HG03175 (cell line): ENCODE data around the gene C16orf92.
"Not testable (repeated sequence)": the region's sequence is repeated elsewhere in the genome, so short reads cannot be mapped to it uniquely, and the experiment has no call there.

Experiments
- ATAC-seq: cut with Tn5 transposase; IDR thresholded peaks from one replicate; pipeline ENCODE4 v1.9.1; 2021; ENCODE audit warnings: mild to moderate bottlenecking, moderate library complexity; ENCODE audit not compliant: unreplicated experiment

The C16orf92 gene

DNA sequence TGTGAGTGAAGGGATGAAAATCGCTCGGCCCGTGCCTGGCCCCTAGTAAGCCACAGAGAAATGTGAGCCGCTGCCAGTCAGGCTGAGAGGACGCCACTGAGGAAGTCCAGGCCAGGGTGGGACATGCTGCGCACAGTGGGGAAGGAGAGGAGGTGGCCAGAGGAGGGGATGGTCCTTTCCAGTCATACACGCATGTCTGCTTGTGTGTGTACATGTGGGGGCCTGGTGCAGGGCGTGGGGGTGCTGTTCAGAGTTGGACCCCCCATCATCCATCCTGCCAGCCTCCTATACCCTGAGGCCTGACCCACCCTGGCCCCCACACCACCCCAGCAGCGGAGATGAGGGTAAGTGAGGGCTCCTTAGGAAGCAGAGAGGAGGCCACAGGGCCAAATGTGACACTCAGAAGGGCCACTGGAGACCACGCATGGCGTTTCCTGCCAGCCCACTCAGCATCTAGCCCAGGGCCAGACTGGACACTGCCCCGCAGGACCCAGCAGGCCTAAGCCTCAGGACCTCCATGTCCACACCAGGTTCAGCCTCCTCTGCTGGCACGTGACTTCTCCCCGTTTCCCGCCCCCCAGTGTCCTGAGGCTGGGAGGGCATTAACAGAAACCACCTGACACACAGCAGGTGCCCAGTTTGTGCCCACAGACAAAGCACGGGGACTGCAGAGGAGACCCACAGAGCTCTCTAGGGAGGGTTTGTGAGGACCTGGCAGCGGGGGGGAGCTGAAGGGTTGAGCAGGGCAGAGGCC, 19.2 kb upstream of the C16orf92 start:
- ATAC-seq = no peak

DNA sequence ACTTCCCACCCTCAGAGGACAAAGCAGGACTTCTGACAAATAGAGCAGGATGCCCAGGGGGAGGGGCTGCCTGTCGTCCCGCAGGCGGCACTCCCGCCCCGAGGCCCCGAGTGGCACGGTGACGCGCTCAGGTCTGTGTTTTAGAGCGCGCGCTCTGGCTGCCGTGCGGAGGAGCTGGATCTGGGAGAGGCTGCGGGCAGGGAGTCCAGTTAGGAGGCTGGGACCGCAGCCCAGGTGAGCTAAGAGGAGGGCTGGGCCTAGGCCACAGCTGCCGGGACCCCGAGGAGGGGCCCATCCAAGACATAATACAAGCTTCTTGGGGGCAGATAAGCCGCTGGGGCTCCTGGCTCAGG, 18.6 kb upstream of the C16orf92 start:
- no peak for ATAC-seq

DNA sequence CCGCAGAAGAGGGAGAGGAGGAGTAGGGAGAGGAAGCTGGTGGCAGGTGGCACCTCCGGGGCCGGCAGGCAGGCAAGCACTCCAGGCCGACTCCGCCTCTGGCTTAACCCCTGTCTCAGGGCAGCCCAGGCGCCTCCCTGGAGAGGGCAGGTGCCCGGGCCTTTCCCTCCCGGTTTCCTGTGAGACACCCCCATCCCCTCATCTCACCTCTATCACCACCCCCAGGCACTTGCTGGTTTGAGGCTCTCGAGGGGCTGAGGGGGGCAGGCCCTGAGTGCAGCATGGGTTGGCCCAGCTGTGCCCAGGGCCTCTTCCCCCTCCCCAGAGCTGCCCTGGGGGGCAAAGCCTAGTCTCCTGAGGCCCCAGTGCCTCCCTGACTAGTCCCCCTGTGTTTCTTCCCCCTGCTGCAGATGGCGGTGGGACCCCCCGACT, 18.2 kb upstream of the C16orf92 start:
- no peak for ATAC-seq

DNA sequence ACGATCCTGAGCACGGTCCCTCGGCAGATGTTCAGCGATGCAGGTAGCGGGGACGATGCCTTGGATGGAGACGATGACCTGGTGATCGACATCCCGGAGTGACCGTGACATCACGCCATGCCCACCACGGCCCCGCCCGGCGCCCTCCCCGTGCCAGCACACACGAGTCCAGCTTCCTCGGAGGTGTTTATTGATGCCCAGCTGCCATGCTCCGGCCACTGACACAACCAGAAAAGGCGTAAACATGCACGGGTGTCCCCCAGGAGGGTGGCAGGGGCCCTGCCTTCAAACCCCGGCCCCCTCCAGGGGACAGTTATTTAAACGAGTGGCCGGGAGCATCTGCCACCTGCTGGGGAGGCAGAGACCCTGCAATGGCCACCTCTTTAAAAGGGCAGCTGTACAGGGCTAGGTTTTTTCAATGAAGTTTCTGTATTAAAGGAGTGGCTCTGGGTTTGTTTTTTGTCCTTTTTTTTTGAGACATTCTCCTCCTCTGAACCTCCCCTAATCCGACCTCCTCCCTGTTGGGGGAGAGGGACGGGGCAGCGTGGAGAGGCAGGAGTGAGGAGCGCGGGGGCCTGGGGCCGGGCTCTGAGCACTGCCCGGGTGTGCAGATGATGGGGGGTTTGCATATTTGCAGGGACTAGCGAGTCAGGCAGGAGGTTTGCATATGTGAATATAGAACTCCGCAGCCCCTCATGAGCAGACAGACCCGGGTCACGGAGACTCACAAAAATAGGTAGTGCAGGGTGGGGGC, 17.5 kb upstream of the C16orf92 start:
- no peak for ATAC-seq

DNA sequence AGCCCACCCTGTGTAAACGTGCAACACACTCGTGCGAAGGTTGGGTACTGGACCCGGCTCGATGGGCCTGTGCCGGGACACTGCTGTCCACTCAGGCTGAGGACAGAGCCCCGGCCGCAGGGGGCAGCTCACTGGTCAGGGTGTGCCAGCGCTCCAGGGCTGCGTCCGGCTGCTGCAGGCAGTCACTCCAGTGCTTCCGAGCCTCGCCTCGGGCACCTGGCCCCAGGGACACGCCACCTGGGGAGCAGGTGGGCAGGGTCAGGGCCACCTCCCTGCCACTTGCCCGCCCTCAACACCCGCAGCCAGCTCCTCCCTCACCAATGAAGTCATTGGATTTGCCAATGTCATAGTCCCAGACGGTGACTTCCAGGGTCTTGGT, 16.9 kb upstream of the C16orf92 start:
- no peak for ATAC-seq

DNA sequence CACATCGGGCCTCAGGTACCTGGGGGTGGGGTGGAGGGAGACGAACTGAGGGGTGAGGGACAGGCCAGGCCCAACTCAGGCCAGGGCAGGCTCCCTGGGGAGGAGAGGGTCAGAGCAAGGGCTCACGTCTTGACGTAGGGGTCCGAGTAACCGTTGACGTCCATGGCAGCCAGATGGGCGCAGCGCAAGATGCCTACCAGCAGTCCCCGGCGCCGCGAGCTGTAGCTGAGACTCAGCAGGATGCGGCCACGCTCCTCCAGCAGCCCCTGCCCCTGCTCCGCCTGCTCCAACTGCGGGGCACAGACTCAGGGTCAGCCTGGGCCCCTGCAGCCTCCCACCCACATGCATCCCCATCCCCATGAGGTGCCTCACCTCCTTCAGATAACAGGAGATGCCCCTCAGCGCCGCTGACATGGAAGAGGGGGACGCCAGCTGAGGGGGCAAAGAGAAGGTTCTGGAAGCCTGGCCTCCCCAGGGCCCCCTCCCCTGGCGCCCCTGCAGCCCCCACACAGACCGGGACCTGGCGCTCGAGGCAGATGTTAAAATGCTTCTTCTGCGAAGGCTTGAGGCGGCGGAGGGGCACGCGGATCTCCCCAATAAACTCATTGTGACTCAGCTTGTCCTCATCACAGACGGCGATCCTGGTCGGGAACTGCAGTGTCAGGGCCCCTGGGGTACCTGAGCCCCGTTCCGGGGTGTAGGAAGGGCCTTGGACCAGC, 16.2 kb upstream of the C16orf92 start:
- ATAC-seq = no peak

DNA sequence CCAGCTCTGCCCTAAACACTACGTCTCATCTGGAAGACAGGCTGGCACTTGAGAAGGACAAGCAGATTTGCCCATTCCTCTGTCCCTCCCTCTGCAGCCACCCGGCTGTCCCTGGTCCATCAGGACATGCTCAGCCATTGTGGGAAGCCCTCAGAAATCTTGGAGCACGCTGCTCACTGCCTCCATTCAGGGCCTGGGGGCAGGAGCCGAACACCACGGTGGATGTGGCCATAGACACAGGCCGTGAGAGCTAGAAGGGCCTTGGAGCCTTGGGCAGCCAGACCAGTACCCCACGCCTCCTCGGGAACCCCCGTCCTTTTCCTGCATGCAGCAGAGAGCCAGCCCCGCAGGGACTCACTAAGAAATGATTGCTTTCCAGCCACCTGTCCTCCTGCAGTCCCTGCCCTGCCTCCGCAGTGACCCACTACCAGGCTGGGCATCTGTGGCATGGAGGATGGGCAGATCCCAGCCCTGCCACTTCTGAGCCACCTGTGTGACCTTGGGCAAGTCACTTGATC, 15.6 kb upstream of the C16orf92 start:
- ATAC-seq = no peak

DNA sequence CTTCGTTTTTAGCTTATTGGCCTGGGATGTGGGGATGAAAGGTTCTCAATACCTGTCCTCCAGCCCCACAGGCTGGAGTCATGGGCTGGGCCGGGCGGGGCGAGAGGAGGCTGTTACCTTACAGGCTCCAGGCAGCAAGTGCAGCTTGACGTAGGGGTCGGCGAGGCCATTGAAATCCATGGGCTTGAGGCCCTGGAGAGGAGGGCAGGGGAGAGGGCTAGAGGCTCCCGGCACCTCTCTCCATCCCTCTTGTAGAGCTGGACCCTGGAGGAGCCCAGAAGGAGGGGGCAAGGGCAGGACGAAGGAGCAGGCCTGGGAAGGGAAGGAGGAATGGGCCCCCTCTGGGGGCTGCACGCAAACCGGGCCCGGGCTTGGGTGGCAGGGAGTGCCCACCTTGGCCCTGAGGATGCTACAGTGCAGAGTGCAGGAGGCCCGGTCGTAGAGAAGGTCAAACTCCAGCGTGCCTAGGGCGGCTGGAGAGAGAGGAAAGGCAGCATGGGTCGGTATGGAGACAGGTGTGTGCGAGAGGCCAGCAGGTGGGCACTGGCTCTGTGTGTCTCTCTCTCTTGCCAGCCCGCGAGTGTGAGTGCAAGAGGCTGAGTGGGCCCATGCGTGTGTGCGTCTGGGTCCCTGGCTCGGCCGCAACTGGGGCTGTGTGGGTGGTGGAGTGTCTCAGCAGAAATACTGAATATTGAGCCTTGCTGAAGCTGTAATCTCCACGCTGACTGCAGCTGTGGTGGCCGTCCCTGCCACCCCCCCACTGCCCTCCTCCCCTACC, 13.7 kb upstream of the C16orf92 start:
- no peak for ATAC-seq

DNA sequence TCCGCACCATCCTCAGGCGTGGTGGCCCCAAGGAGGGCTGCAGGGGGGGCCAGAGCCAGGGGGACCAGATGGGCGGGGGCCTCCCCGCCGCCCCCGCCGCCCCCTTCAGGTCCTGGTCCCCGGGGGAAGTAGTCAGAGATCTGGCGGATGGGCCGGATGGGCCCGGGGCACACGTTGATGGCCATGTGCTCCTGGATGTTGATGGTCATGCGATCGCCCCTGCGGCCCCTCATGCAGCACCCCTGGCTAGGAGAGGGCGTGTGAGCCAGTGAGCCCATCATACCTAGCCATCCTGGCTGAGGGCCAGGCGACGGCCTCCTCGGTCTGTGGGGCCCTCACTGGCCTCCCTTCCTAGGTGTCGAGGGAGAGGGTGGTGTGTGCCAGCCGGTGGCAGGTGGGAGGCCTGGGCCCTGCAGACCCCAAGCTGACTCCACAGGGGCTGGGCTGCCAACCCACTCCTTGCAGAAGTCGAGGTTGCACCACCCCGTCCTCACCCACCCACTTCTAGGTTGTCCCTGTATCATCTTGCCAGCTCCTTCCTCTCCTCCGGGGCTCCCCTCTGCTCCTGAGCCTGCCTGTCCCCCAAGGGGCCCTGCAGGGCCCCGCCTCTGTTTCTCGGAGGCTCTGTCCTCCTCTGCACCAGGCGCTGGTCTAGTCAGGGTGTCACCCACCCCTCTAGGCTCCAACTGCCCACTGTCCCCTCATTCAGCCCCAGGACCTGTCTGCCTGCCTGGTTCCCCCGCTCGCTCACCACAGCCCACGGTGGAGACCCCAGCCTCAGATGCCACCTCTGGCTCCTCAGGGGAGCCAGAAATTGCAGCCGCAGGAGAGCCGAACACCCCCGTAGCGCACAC, 12.8 kb upstream of the C16orf92 start:
- ATAC-seq = no peak

DNA sequence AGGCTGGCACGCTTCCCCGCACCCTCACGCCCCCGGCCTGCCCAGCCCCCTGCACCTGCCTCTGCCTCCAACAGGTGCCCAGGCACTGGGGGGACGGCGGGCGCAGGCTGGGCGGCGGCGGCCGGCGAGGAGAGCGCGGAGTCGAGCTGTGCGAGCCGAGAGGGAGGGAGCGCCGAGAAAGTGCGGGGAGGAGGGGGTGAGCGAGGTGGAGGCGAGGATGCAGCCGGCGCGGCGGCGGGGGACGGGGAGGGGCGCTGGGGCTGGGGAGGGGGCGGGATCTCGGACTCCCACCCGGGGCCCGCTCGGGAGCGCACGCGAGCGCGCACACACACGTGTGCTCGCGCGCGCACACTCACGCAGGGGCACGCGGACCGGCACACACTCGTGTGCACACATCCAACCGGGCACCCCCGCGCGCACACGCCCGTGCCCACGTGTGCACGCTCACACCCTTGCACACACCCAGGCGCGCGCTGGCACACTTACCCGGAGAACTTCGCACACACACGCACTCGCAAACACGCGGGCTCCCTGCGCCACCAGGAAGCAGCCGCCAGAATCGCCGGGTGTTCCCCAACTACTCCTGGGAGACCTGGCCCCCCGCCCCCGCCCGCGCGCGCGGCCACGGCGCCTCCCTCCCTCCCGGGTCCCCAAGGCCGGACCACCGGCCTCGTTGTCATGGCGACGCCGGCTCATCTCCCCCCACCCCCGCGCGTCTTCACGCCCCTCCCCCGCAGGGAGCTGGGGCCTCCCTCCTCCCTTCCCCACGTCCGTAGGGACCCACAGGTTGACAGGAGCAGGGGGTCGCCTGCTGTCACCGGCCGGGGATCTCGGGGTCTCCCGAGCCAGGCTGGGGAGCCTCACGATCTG, 11.9 kb upstream of the C16orf92 start, which contains the start of gene DOC2A:
TSS of gene DOC2A (minus strand) at position 184 of the 870 bp plus-strand sequence. CDS start 805 bp downstream, outside the sequence.
- ATAC-seq = no peak

DNA sequence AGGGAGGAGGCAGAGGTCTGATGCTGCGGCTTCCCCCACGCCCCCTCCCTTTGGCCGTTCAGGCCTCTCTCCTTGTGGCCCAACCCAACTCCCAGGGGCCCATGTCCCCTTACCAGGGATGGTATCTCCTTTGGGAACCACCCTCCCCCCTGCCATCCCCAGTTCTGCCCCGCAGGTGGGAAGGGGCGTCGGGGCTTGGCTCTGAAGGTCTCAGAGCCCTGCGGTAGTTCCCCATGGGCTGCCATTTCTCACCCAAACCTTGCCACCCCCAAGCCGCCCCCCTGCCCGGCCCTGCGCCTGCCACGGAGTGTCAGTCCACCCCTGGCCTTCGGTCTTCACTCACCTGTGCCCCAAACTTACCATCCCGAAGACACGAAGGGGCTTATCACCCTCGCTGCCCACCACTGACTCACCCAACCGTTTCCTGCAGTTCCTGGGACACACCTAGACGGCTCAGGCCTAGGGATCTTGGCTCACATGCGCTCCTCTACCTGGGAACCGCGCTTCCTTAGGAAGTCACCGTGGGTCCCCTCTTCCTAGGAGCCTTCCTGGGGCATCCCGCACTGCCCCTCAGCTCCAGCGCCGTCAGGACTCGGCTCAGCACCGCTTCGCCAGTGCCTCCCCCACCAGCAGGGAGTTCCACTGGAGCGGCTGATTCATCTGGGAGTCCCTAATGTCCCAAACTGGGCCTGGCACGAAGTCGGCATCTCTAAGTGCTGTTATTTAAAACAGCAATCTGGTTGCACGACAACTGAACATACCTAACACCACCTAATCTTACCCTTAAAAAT, 11.1 kb upstream of the C16orf92 start:
- no peak for ATAC-seq

DNA sequence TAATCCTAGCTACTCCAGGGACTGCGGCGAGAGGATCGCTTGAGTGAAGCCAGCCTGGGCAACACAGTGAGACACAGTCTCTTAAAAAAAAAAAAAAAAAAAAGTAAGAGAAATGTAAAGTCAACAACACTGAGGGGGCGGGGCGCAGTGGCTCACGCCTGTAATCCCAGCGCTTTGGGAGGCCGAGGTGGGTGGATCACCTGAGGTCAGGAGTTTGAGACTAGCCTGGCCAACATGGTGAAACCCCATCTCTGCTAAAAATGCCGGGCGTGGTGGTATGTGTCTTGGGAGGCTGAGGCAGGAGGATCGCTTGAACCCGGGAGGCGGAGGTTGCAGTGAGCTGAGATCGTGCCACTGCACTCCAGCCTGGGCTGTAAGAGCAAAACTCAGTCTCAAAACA, 10.4 kb upstream of the C16orf92 start:
- ATAC-seq = not testable (repeated sequence)

DNA sequence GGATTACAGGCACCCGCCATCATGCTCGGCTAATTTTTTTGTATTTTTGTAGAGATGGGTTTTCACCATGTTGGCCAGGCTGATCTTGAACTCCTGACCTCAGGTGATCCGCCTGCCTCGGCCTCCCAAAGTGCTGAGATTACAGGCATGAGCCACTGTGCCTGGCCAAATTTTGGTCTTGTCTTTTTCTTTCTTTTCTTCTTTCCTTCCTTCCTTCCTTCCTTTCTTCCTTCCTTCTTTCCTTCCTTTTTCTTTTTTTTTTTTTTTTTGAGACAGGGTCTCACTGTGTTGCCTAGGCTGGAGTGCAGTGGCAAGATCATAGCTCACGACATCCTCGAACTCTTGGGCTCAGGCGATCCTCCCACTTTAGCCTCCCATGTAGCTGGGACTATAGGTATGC, 7.5 kb upstream of the C16orf92 start:
- ATAC-seq = not testable (repeated sequence)

DNA sequence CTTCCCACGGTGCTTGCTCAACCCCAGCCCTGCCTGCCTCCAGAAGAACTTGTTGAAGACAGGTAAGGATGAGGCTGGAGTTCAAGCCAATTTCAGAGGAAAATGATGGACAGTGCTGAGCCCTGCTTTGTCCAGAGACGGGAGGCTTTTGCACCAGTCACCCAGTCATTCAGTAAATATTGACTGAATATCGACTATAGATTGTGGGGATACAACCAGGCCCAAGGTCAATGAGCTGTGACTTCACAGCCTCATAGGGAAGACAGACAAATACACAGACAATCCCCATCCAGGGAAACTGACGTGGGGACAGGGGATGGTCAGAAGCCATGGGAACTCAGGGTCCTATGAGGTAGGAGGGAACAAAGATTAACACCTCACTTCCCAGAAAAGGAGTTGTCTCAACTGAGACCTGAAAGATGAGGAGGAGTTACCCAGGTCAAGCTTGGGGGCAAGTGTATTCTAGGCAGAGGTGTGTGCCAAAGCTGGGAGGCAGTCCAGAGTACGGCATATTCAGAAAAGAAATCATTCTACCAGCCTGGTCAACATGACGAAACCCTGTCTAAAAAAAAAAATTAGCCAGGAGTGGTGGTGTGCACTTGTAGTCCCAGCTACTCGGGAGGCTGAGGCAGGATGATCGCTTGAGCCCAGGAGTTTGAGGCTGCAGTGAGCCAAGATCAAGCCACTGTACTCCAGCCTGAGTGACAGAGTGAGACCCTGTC, 6.3 kb upstream of the C16orf92 start:
- no peak for ATAC-seq

DNA sequence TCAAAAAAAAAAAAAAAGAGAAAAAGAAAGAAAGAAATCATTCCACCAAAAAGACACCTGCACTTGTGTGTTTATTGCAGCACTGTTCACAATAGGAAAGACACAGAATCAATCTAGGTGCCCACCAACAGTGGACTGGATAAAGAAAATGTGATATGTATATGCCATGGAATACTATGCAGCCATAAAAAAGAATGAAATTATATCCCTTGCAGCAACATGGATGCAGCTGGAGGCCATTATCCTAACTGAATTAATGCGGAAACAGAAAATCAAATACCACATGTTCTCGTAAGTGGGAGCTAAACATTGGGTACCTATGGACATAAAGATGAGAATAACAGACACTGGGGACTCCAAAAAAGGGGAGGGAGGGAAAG, 5.7 kb upstream of the C16orf92 start:
- no peak for ATAC-seq

DNA sequence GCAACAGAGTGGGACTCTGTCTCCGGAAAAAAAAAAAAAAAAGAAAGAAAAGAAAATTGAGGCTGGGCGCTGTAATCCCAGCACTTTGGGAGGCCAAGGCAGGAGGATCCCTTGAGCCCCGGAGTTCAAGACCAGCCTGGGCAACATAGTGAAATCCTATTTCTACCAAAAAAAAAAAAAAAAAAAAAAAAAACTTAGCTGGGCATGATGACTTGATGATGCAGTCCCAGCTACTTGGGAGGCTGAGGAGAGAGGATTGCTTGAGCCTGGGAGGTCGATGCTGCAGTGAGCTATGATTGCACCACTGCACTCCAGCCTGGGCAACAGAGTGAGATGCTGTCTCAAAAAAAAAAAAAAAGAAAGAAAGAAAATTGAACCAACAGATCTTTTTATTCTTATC, 5.1 kb upstream of the C16orf92 start:
- ATAC-seq = not testable (repeated sequence)

DNA sequence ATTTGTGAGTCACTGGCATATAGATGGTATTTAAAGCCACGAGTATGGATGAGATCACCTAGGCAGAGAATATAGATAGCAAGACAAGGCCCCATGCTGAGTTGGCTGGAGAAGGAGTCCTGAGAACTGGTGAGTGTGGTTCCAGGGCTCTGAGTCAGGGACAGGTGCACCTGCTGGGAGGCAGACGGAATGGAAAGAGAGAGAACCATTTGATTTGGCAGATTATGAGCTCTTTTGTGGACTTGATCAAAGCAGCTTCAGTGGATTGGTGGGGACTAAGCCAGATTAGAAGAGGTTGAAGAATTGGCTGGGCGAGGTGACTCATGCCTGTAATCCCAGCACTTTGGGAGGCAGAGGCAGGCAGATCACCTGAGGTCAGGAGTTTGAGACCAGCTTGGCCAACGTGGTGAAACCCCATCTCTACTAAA, 4.3 kb upstream of the C16orf92 start:
- ATAC-seq = no peak
